Brain microvascular endothelial cell (primary cell): ENCODE data around the gene CD300E.

Experiments used
- DNase-seq: peaks from one replicate; pipeline ENCODE4 v3.0.0-alpha.2; 2020
- H3K27ac ChIP-seq: fragments of 250-450 bp; sonication (Bioruptor Pico); 2 replicates; pipeline ENCODE4 v1.5.1; 2020; ENCODE audit warnings: mild to moderate bottlenecking, moderate library complexity
- H3K27me3 ChIP-seq: fragments of 250-450 bp; sonication (Bioruptor Pico); replicated peaks from 2 replicates; pipeline ENCODE4 v1.5.1; 2020; ENCODE audit warnings: mild to moderate bottlenecking
- H3K36me3 ChIP-seq: fragments of 250-450 bp; sonication (Bioruptor Pico); replicated peaks from 2 replicates; pipeline ENCODE4 v1.5.1; 2020; ENCODE audit warnings: mild to moderate bottlenecking
- H3K4me3 ChIP-seq: 2 replicates; pipeline ENCODE4 v1.5.1; 2011; ENCODE audit warnings: low read depth, mild to moderate bottlenecking, control low read depth, low read length, moderate library complexity
- in situ Hi-C: cut with HindIII; loops from 2 replicates; pipeline ENCODE4 v1.10.0; 2017; ENCODE audit warnings: low sequenced_read_pairs, low pct_ligation_motif_present
- TF ChIP-seq, protein P1 (sequence below): IDR thresholded peaks from 2 replicates; pipeline ENCODE4 v1.5.1; 2011; ENCODE audit warnings: low read depth, mild to moderate bottlenecking, moderate library complexity, low read length, control low read depth, inconsistent platforms; ENCODE audit errors: missing control alignments

CD300E gene, protein sequence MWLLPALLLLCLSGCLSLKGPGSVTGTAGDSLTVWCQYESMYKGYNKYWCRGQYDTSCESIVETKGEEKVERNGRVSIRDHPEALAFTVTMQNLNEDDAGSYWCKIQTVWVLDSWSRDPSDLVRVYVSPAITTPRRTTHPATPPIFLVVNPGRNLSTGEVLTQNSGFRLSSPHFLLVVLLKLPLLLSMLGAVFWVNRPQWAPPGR

DNA sequence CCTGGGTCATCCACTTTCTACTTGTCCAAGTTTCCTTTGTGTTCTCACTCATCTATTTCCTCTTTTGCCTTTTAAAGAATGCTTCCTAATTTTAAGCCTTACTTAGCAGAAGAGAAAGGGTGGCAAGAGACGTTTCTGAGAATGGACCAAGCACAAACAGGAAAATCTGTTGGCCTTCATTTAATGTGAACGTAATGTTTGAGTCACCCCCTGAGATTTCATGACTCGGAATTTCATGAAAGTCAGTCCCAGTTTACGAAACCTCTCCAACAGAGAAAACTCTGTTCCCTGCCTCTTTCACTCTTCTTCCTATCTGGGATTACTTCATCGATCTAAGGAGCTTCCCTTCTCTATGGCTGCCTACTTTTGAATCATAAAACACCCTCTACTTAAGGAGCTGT is at the start of gene CD300E:
Gene CD300E (minus strand): TSS at position 46 of the 401 bp plus-strand sequence. CDS start 117 bp downstream, outside the sequence.
- Histone ChIP-seq H3K4me3 (no peak within 1 kb of the TSS), H3K36me3 (no peaks in the 10 kb centered on the region), H3K27me3 (no peaks in the 10 kb centered on the region), H3K27ac (no peak within 1 kb of the TSS)
- no peak for DNase-seq
- TF ChIP-seq, protein P1, sequence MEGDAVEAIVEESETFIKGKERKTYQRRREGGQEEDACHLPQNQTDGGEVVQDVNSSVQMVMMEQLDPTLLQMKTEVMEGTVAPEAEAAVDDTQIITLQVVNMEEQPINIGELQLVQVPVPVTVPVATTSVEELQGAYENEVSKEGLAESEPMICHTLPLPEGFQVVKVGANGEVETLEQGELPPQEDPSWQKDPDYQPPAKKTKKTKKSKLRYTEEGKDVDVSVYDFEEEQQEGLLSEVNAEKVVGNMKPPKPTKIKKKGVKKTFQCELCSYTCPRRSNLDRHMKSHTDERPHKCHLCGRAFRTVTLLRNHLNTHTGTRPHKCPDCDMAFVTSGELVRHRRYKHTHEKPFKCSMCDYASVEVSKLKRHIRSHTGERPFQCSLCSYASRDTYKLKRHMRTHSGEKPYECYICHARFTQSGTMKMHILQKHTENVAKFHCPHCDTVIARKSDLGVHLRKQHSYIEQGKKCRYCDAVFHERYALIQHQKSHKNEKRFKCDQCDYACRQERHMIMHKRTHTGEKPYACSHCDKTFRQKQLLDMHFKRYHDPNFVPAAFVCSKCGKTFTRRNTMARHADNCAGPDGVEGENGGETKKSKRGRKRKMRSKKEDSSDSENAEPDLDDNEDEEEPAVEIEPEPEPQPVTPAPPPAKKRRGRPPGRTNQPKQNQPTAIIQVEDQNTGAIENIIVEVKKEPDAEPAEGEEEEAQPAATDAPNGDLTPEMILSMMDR: no peak
- in situ Hi-C loops: no loop called here

DNA sequence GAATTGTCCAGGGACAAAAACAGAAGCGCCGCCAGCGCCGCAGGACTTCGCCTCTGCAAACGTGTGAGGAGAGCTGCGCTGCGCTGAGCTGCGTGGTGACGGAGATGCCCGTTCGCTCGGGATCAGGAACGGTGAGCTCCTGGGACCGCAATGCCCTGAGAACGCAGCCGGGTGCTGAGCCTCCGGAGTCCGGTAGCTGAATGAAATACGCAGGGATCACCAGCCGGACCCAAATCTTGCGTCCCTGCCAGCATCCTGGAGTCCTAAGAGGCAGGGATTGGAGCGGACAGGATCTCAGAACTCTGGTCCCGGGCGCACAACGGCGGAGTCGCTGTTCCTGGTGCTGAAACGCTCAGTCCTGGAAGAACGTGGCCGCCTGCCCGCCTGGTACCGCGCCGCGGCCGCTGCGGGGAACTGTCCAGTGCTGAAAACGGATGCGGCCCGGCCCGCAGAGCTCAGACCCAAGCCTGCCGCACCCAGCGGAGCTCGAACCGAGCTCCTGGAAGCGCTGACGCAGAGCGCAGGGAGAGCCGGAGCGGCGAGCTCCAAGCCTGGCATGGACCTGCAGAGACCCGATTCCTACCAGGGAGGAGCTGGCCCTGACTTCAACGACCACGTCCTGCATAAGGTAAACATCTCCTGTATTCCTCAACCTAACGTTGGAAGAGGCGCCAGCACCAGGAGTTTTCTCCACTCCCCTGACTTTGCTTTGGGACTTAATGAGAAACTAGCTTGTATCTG is 47.7 kb upstream of the CD300E start:
- Histone ChIP-seq H3K27me3 (no peaks in the 10 kb centered on the region), H3K27ac (no peak overlapping the region), H3K4me3 (no peak overlapping the region), H3K36me3 (no peaks in the 10 kb centered on the region)
- DNase-seq: peak; percentile 74
- in situ Hi-C loops: no loop called here
- TF ChIP-seq, protein P1: no peak

DNA sequence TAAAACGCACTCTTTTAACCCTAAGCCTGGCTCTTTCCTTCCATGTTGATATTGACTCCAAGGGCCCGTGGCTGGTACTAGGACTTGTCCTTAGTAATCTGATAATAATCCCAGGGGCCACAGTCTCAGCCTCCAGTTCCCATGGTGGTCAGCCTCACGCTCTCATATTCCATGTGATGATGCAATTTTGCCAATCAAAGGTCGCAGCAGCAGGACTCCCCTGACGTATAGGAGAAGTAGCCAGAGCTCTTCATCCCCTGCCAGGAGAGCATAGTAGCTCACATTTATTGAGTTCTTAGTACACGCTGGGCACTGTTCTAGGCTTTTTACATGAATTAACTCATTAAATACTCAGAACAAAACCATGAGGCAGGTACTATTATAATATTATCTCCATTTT is 46.8 kb upstream of the CD300E start:
- in situ Hi-C loops: no loop called here
- H3K4me3 ChIP-seq: no peak overlapping the region
- no peak overlapping the region for H3K27ac ChIP-seq
- TF ChIP-seq, protein P1: no peak
- H3K27me3 ChIP-seq: no peaks in the 10 kb centered on the region
- no peak for DNase-seq
- H3K36me3 ChIP-seq: no peaks in the 10 kb centered on the region

DNA sequence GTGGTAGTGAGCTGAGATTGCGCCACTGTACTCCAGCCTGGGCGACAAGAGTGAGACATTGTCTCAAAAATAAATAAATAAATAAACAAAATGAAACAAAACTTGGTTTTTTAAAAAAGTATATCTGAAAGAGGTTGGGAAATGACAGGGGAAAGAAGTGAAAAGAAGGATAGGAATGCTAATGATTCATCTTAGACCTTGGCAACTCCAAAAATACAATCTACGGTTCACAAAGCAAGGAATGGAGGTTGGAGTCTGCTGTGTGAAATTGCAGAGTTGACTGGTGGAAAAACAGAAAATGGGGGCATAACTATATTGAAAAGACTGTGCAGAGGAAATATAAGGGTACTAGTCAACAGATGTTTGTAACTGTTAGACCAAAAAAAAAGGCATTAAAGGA is 40.0 kb upstream of the CD300E start:
- Histone ChIP-seq H3K27ac (no peak overlapping the region), H3K36me3 (no peaks in the 10 kb centered on the region), H3K27me3 (no peaks in the 10 kb centered on the region), H3K4me3 (no peak overlapping the region)
- DNase-seq: no peak
- in situ Hi-C loops: no loop called here
- TF ChIP-seq, protein P1: no peak

DNA sequence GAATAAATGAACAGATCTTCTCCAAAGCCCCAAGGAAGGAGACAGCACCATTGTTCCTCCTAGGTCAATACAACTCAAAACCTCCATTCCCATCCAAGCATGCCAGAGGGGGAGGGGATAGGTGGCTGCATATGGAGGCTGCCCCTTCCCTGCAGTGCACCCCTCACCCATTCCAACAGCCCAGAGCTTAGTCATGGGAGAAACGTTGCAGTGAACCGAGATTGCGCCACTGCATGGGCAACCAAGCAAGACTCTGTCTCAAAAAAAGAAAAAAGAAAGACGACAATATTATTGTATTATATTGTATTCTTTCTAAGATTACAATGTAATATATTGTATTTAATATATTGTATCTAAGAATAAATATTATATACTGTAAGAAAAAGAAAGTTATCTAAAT is 36.4 kb upstream of the CD300E start:
- DNase-seq: no peak
- H3K36me3 ChIP-seq: no peaks in the 10 kb centered on the region
- H3K27ac ChIP-seq: no peak overlapping the region
- TF ChIP-seq, protein P1: no peak
- H3K4me3 ChIP-seq: no peak overlapping the region
- in situ Hi-C loops: no loop called here
- H3K27me3 ChIP-seq: no peaks in the 10 kb centered on the region
